GM12878 (cell line): ENCODE results near the gene RGSL1. TPM values are rescaled to one million over a fixed set of nuclear protein-coding genes. Genes with fewer than 3 reads are reported as not detected.

Source experiments
- BCL11A ChIP-seq: IDR thresholded peaks from 2 replicates; pipeline ENCODE4 v1.6.1; 2011; ENCODE audit warnings: low read depth, low read length
- BCL3 ChIP-seq: IDR thresholded peaks from 2 replicates; pipeline ENCODE4 v1.6.1; 2011; ENCODE audit warnings: borderline replicate concordance, low read depth, mild to moderate bottlenecking, moderate library complexity, low read length; ENCODE audit not compliant: insufficient read depth, poor library complexity, severe bottlenecking
- BHLHE40 ChIP-seq, 2 experiments: fragments of 450-650 bp in 1 of 2; IDR thresholded peaks; 2 replicates each; pipeline ENCODE4 v1.6.1; 2011 to 2017; ENCODE audit warnings: low read depth in 2 of 2, borderline replicate concordance in 1 of 2, improper control_type of control experiment in 1 of 2, low read length in 1 of 2, mild to moderate bottlenecking in 1 of 2
- CBX3 ChIP-seq: fragments of 200-600 bp; sonication (generic); IDR thresholded peaks from 2 replicates; pipeline ENCODE4 v1.6.1; 2016; ENCODE audit warnings: low read depth, borderline replicate concordance
- E2F8 ChIP-seq: fragments of 450-650 bp; IDR thresholded peaks from 2 replicates; pipeline ENCODE4 v1.6.1; 2018; ENCODE audit warnings: mild to moderate bottlenecking, low read depth, moderate library complexity; ENCODE audit not compliant: partially characterized antibody
- HCFC1 ChIP-seq: fragments of 150-350 bp; IDR thresholded peaks from 2 replicates; pipeline ENCODE4 v1.6.1; 2014; ENCODE audit warnings: low read length
- HDAC2 ChIP-seq: fragments of 200-600 bp; sonication (generic); IDR thresholded peaks from 2 replicates; pipeline ENCODE4 v1.6.1; 2017
- MTA3 ChIP-seq: IDR thresholded peaks from 2 replicates; pipeline ENCODE4 v1.6.1; 2012; ENCODE audit warnings: low read length, inconsistent platforms, borderline replicate concordance
- NBN ChIP-seq: fragments of 450-650 bp; IDR thresholded peaks from 2 replicates; pipeline ENCODE4 v1.6.1; 2016
- NFIC ChIP-seq: IDR thresholded peaks from 2 replicates; pipeline ENCODE4 v1.6.1; 2012; ENCODE audit warnings: low read depth, mild to moderate bottlenecking, inconsistent platforms, low read length, moderate library complexity
- RELA ChIP-seq: fragments of 450-650 bp; IDR thresholded peaks from 2 replicates; pipeline ENCODE4 v1.8.0; 2014; ENCODE audit warnings: borderline replicate concordance; ENCODE audit not compliant: partially characterized antibody
- SKIL ChIP-seq: fragments of 450-650 bp; IDR thresholded peaks from 2 replicates; pipeline ENCODE4 v1.6.1; 2017; ENCODE audit warnings: mild to moderate bottlenecking, low read depth, inconsistent platforms; ENCODE audit not compliant: poor library complexity, severe bottlenecking
- SPI1 ChIP-seq: IDR thresholded peaks from 2 replicates; pipeline ENCODE4 v1.6.1; 2011; ENCODE audit warnings: low read depth, mild to moderate bottlenecking, low read length, moderate library complexity, borderline replicate concordance; ENCODE audit not compliant: insufficient read depth
- SRF ChIP-seq, 2 experiments: IDR thresholded peaks; 2 replicates each; pipeline ENCODE4 v1.6.1; 2011; ENCODE audit warnings: low read depth in 2 of 2, low read length in 2 of 2, mild to moderate bottlenecking in 1 of 2, moderate library complexity in 1 of 2
- ZBTB40 ChIP-seq: fragments of 450-650 bp; IDR thresholded peaks from 2 replicates; pipeline ENCODE4 v1.6.1; 2016; ENCODE audit warnings: mild to moderate bottlenecking, moderate library complexity, borderline replicate concordance
- ZNF217 ChIP-seq: fragments of 450-650 bp; IDR thresholded peaks from 2 replicates; pipeline ENCODE4 v1.6.1; 2017; ENCODE audit warnings: antibody characterized with exemption, mild to moderate bottlenecking
- polyA plus RNA-seq, 11 experiments: library from polyadenylated mRNA; depleted of rRNA in 4 of 11; unstranded in 6 of 11; stranded (reverse) in 5 of 11; fragments of >200 nt; fragmentation: Nextera tagmentation in 4 of 11; fragmentation: Illumina TruSeq in 1 of 11; extraction: Ambion mirVana in 4 of 11; extraction: Trizol in 1 of 11; gene quantifications; 1 replicate in 1 of 11; 2 replicates in 10 of 11; pipeline versions ENCODE4 v1.2.1 to v1.2.3, GENCODE V29; 2011 to 2016; ENCODE audit warnings: inconsistent platforms in 2 of 11, missing spikeins in 2 of 11, low read depth in 1 of 11
- total RNA-seq, 4 experiments: library from RNA; depleted of rRNA in 3 of 4; stranded (reverse); fragments of >200 nt in 3 of 4; fragmentation: Illumina TruSeq in 1 of 4; extraction: Trizol in 1 of 4; gene quantifications; 2 replicates each; pipeline versions ENCODE4 v1.2.1 to v1.2.3, GENCODE V29; 2013 to 2021
- TF ChIP-seq, protein P1 (sequence below): fragments of 450-650 bp; IDR thresholded peaks from 2 replicates; pipeline ENCODE4 v1.6.1; 2014; ENCODE audit warnings: mild to moderate bottlenecking

RGSL1 gene
- total and polyA plus RNA-seq, 10 of the 15 experiments (the other 5 are each of a cell fraction or from before 2014, with no cell fraction given) = 0.05 to 0.28 (median 0.27) TPM; not detected in 5

DNA sequence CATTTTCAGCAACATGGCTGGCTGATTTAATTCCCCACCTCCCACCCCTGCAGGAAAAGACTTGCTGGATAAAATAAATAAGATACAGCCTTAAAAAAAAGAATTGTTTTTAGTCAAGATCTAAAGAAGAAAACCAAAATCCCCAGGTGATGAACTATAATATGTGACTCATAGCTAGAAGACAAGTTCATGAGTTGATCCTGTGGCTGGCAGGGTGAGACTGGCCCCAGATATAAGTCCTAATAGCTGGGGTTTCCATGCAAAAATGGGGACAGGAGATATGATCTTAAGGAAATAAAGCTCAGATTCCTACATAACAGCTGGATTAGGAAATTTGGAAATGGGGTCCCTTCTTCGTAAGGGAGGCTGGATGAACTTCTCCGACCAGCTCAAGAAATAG is 21.9 kb upstream of the RGSL1 start (continued):
- TF ChIP-seq ZBTB40 (no peak), HCFC1 (no peak), NFIC (peak; percentile 83; the same call in 1 of the 2 replicates), NBN (no peak), SRF (IDR thresholded peaks at IDR 0.05; ENCODE audit: low read depth in 2 of 2, low read length in 2 of 2) (no peak), ZNF217 (no peak), SPI1 (no peak), E2F8 (no peak), HDAC2 (no peak), BCL3 (no peak), MTA3 (no peak), BHLHE40 (IDR thresholded peaks at IDR 0.05; ENCODE audit: borderline replicate concordance in 1 of 2, low read depth in 2 of 2, low read length in 1 of 2) (no peak), RELA (no peak), CBX3 (no peak), SKIL (no peak), BCL11A (peak; percentile 53; the same call in 1 of the 2 replicates)
- TF ChIP-seq, protein P1, sequence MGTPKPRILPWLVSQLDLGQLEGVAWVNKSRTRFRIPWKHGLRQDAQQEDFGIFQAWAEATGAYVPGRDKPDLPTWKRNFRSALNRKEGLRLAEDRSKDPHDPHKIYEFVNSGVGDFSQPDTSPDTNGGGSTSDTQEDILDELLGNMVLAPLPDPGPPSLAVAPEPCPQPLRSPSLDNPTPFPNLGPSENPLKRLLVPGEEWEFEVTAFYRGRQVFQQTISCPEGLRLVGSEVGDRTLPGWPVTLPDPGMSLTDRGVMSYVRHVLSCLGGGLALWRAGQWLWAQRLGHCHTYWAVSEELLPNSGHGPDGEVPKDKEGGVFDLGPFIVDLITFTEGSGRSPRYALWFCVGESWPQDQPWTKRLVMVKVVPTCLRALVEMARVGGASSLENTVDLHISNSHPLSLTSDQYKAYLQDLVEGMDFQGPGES = no peak
